DOHH2 (cell line): ENCODE results near the gene NCKAP1.

Experiments
- H3F3A ChIP-seq: fragments of 200-600 bp; sonication (generic), shearing (Covaris generic); 2 replicates; pipeline ENCODE4 v1.6.0; 2016; ENCODE audit warnings: antibody characterized with exemption, mild to moderate bottlenecking; ENCODE audit not compliant: control insufficient read depth, insufficient read depth
- H3K27ac ChIP-seq: fragments of 200-600 bp; sonication (generic); 2 replicates; pipeline ENCODE4 v1.5.1; 2014; ENCODE audit warnings: low read depth, mild to moderate bottlenecking, low read length, moderate library complexity
- H3K27me3 ChIP-seq: fragments of 200-600 bp; sonication (generic); 2 replicates; pipeline ENCODE4 v1.6.1; 2014; ENCODE audit warnings: mild to moderate bottlenecking, low read length, mixed read lengths; ENCODE audit not compliant: control insufficient read depth
- H3K36me3 ChIP-seq: fragments of 200-600 bp; sonication (generic); 2 replicates; pipeline ENCODE4 v1.6.1; 2014; ENCODE audit warnings: mild to moderate bottlenecking, low read length, moderate library complexity, mixed read lengths; ENCODE audit not compliant: control insufficient read depth
- H3K4me1 ChIP-seq: fragments of 200-600 bp; sonication (generic); 2 replicates; pipeline ENCODE4 v1.6.1; 2014; ENCODE audit warnings: mild to moderate bottlenecking, low read length, mixed read lengths; ENCODE audit not compliant: control insufficient read depth
- H3K4me2 ChIP-seq: fragments of 200-600 bp; sonication (generic); 2 replicates; pipeline ENCODE4 v1.6.0; 2014; ENCODE audit warnings: mild to moderate bottlenecking, low read length, moderate library complexity
- H3K4me3 ChIP-seq: fragments of 200-600 bp; sonication (generic); 2 replicates; pipeline ENCODE4 v1.5.1; 2014; ENCODE audit warnings: mild to moderate bottlenecking, low read length, mixed read lengths
- H3K79me2 ChIP-seq: fragments of 200-600 bp; sonication (generic); 2 replicates; pipeline ENCODE4 v1.6.1; 2014; ENCODE audit warnings: mild to moderate bottlenecking, low read length, mixed read lengths; ENCODE audit not compliant: control insufficient read depth
- H3K9me2 ChIP-seq: fragments of 200-600 bp; sonication (generic); replicated peaks from 2 replicates; pipeline ENCODE4 v1.6.1; 2014; ENCODE audit warnings: mild to moderate bottlenecking, low read length, mixed read lengths; ENCODE audit not compliant: control insufficient read depth
- H3K9me3 ChIP-seq: fragments of 200-600 bp; sonication (generic); 2 replicates; pipeline ENCODE4 v1.6.1; 2014; ENCODE audit warnings: antibody characterized with exemption, low read length, mixed read lengths; ENCODE audit not compliant: control insufficient read depth, insufficient read depth
- H4K20me1 ChIP-seq: fragments of 200-600 bp; sonication (generic); 2 replicates; pipeline ENCODE4 v1.6.0; 2014; ENCODE audit warnings: low read depth, mild to moderate bottlenecking, antibody characterized with exemption, low read length, moderate library complexity; ENCODE audit not compliant: control insufficient read depth, insufficient read depth
- CTCF ChIP-seq: fragments of 200-600 bp; sonication (generic); IDR thresholded peaks from one replicate; pipeline ENCODE4 v1.5.1; 2014; ENCODE audit warnings: antibody characterized with exemption, mild to moderate bottlenecking, low read depth, low read length; ENCODE audit not compliant: poor library complexity, severe bottlenecking
- EZH2phosphoT487 ChIP-seq: fragments of 200-600 bp; sonication (generic); IDR thresholded peaks from 2 replicates; pipeline ENCODE4 v1.6.1; 2017; ENCODE audit warnings: borderline replicate concordance, mild to moderate bottlenecking, antibody characterized with exemption, low read length, moderate library complexity, mixed read lengths

The NCKAP1 gene

GRCh38 chr2:182866095-182866460 is 172.2 kb downstream of the NCKAP1 start:
- H3K4me2 ChIP-seq: no peak overlapping the region

GRCh38 chr2:182864949-182865570 is 173.2 kb downstream of the NCKAP1 start:
- Histone ChIP-seq H3K9me3 (no peaks in the 10 kb centered on the region), H3K9me2 (no peaks in the 10 kb centered on the region), H3F3A (no peaks in the 10 kb centered on the region), H3K27me3 (no peaks in the 10 kb centered on the region), H3K4me2 (no peak overlapping the region), H4K20me1 (no peaks in the 10 kb centered on the region), H3K36me3 (no peaks in the 10 kb centered on the region), H3K4me1 (peaks cover 25% of the 10 kb centered on the region), H3K79me2 (no peaks in the 10 kb centered on the region), H3K4me3 (no peak overlapping the region), H3K27ac (no peak overlapping the region)
- TF ChIP-seq EZH2phosphoT487: no peak
- no peak for TF ChIP-seq CTCF

More at GRCh38 chr2:182866095-182866460, 172.2 kb downstream of the NCKAP1 start:
- no peak for TF ChIP-seq EZH2phosphoT487
- no peak for TF ChIP-seq CTCF
- Histone ChIP-seq H3K9me2 (no peaks in the 10 kb centered on the region), H3K79me2 (no peaks in the 10 kb centered on the region), H3K4me1 (peaks cover 25% of the 10 kb centered on the region), H3K36me3 (no peaks in the 10 kb centered on the region), H4K20me1 (no peaks in the 10 kb centered on the region), H3K4me3 (no peak overlapping the region), H3K27ac (no peak overlapping the region), H3K9me3 (no peaks in the 10 kb centered on the region), H3K27me3 (no peaks in the 10 kb centered on the region), H3F3A (no peaks in the 10 kb centered on the region)

GRCh38 chr2:182863642-182864041 is 174.6 kb downstream of the NCKAP1 start:
- H3K27me3 ChIP-seq: no peaks in the 10 kb centered on the region
- no peaks in the 10 kb centered on the region for H3K36me3 ChIP-seq
- no peaks in the 10 kb centered on the region for H3K9me3 ChIP-seq
- H3K27ac ChIP-seq: no peak overlapping the region
- no peak for TF ChIP-seq CTCF
- H3K4me2 ChIP-seq: no peak overlapping the region
- no peak overlapping the region for H3K4me3 ChIP-seq
- H3K9me2 ChIP-seq: no peaks in the 10 kb centered on the region
- H3K4me1 ChIP-seq: peaks cover 17% of the 10 kb centered on the region
- no peaks in the 10 kb centered on the region for H3F3A ChIP-seq
- no peaks in the 10 kb centered on the region for H3K79me2 ChIP-seq
- no peaks in the 10 kb centered on the region for H4K20me1 ChIP-seq
